SK-N-SH (cell line): ENCODE measurements around the gene ERC2. TPM values are rescaled to one million over a fixed set of nuclear protein-coding genes. Genes with fewer than 3 reads are reported as not detected.

Experiments used
- CTCF ChIA-PET: fragments of 300-600, 350-600 bp; formaldehyde crosslinking; extraction: SDS; loops from one replicate; lab custom pipeline; 2021; lab: Yijun Ruan, JAX
- POLR2A ChIA-PET: fragments of 350-600 bp; sonication (Branson Sonifier 250); formaldehyde crosslinking; extraction: SDS; loops from one replicate; lab custom pipeline; 2020; ENCODE audit warnings: antibody characterized with exemption, inconsistent platforms; lab: Yijun Ruan, JAX
- DNase-seq: peaks from one replicate; pipeline ENCODE4 v3.0.0; 2012
- H2AFZ ChIP-seq: fragments of 200-600 bp; sonication (generic); 2 replicates; pipeline ENCODE4 v1.8.1; 2016; ENCODE audit warnings: antibody characterized with exemption, mild to moderate bottlenecking, low read depth
- H3F3A ChIP-seq: fragments of 200-600 bp; sonication (generic); replicated peaks from 2 replicates; pipeline ENCODE3; 2016; ENCODE audit warnings: antibody characterized with exemption, mild to moderate bottlenecking; ENCODE audit not compliant: insufficient read depth
- H3K27ac ChIP-seq, 2 experiments: fragments of 200-500 bp in 1 of 2; fragments of 200-600 bp in 1 of 2; sonication (Bioruptor generic) in 1 of 2; sonication (generic), shearing (Covaris generic) in 1 of 2; 2 replicates each; pipeline versions ENCODE4 v1.5.1 to v1.6.1; 2014 to 2016; ENCODE audit warnings: low read depth in 2 of 2, inconsistent platforms in 1 of 2, low read length in 1 of 2, mild to moderate bottlenecking in 1 of 2, mixed read lengths in 1 of 2
- H3K27me3 ChIP-seq: fragments of 200-600 bp; sonication (generic), shearing (Covaris generic); 2 replicates; pipeline ENCODE4 v1.6.1; 2016; ENCODE audit warnings: mixed run types; ENCODE audit not compliant: insufficient read depth
- H3K36me3 ChIP-seq, 2 experiments: fragments of 200-500 bp in 1 of 2; fragments of 200-600 bp in 1 of 2; sonication (Bioruptor generic) in 1 of 2; sonication (generic) in 1 of 2; replicated peaks in 1 of 2; 2 replicates each; pipeline versions ENCODE3 to v1.5.1; 2014 to 2016; ENCODE audit warnings: low read length in 1 of 2, mild to moderate bottlenecking in 1 of 2; ENCODE audit not compliant: insufficient read depth in 2 of 2, control insufficient read depth in 1 of 2
- H3K4me1 ChIP-seq, 2 experiments: fragments of 200-500 bp in 1 of 2; fragments of 200-600 bp in 1 of 2; sonication (Bioruptor generic) in 1 of 2; sonication (generic), shearing (Covaris generic) in 1 of 2; 2 replicates each; pipeline versions ENCODE4 v1.5.1 to v1.6.1; 2014 to 2016; ENCODE audit warnings: low read depth in 1 of 2, low read length in 1 of 2, mixed run types in 1 of 2; ENCODE audit not compliant: insufficient read depth in 2 of 2, control insufficient read depth in 1 of 2
- H3K4me2 ChIP-seq: fragments of 200-600 bp; sonication (generic), shearing (Covaris generic); 2 replicates; pipeline ENCODE4 v1.6.1; 2017; ENCODE audit warnings: mixed run types
- H3K4me3 ChIP-seq, 2 experiments: fragments of 200-500 bp in 1 of 2; fragments of 200-600 bp in 1 of 2; sonication (Bioruptor generic) in 1 of 2; sonication (generic), shearing (Covaris generic) in 1 of 2; 2 replicates each; pipeline versions ENCODE4 v1.5.1 to v1.8.1; 2014 to 2016; ENCODE audit warnings: low read depth in 2 of 2, inconsistent platforms in 1 of 2, low read length in 1 of 2, mild to moderate bottlenecking in 1 of 2, mixed read lengths in 1 of 2, moderate library complexity in 1 of 2
- H3K79me2 ChIP-seq: fragments of 200-600 bp; sonication (generic); 2 replicates; pipeline ENCODE4 v1.8.1; 2017; ENCODE audit warnings: mild to moderate bottlenecking; ENCODE audit not compliant: insufficient read depth
- H3K9ac ChIP-seq: fragments of 200-600 bp; sonication (generic); 2 replicates; pipeline ENCODE4 v1.6.1; 2017; ENCODE audit warnings: mixed run types
- H3K9me2 ChIP-seq: fragments of 200-600 bp; sonication (generic); 2 replicates; pipeline ENCODE4 v1.6.1; 2017; ENCODE audit warnings: mixed run types
- H3K9me3 ChIP-seq: fragments of 200-600 bp; sonication (generic); 2 replicates; pipeline ENCODE4 v1.6.1; 2017; ENCODE audit warnings: mixed run types, mild to moderate bottlenecking, moderate library complexity
- H4K20me1 ChIP-seq: fragments of 200-600 bp; sonication (generic); 2 replicates; pipeline ENCODE4 v1.6.1; 2017; ENCODE audit warnings: mild to moderate bottlenecking, mixed run types; ENCODE audit not compliant: insufficient read depth
- ELF1 ChIP-seq: IDR thresholded peaks from 2 replicates; pipeline ENCODE4 v1.4.0; 2012
- EZH2phosphoT487 ChIP-seq: fragments of 200-600 bp; sonication (generic); IDR thresholded peaks from 2 replicates; pipeline ENCODE4 v1.6.1; 2017; ENCODE audit warnings: low read depth, mixed run types, mild to moderate bottlenecking, antibody characterized with exemption, moderate library complexity, borderline replicate concordance
- FOXJ3 ChIP-seq: sonication (generic); formaldehyde crosslinking; IDR thresholded peaks from 2 replicates; pipeline ENCODE4 v1.5.1; 2020; ENCODE audit warnings: mild to moderate bottlenecking, missing genetic modification reagents
- FOXM1 ChIP-seq: IDR thresholded peaks from 2 replicates; pipeline ENCODE4 v1.4.0; 2012; ENCODE audit warnings: low read depth, mild to moderate bottlenecking
- JUND ChIP-seq: IDR thresholded peaks from 2 replicates; pipeline ENCODE4 v1.4.0; 2012
- MEF2A ChIP-seq: IDR thresholded peaks from 2 replicates; pipeline ENCODE4 v1.4.0; 2012; ENCODE audit warnings: low read depth, borderline replicate concordance
- MXI1 ChIP-seq: IDR thresholded peaks from 2 replicates; pipeline ENCODE4 v1.6.1; 2012; ENCODE audit warnings: mild to moderate bottlenecking, low read depth, low read length, improper control_type of control experiment
- NFIC ChIP-seq: IDR thresholded peaks from 2 replicates; pipeline ENCODE4 v1.4.0; 2012; ENCODE audit warnings: borderline replicate concordance
- RCOR1 ChIP-seq: fragments of 150-350 bp; IDR thresholded peaks from 2 replicates; pipeline ENCODE4 v1.6.1; 2017; ENCODE audit warnings: antibody characterized with exemption, low read length
- TAF1 ChIP-seq: IDR thresholded peaks from 2 replicates; pipeline ENCODE4 v1.6.1; 2012; ENCODE audit warnings: low read depth, mild to moderate bottlenecking, low read length, moderate library complexity, borderline replicate concordance
- YY1 ChIP-seq: IDR thresholded peaks from 2 replicates; pipeline ENCODE4 v1.4.0; 2012; ENCODE audit warnings: low read depth, mild to moderate bottlenecking
- WGBS: methylation state at CpG from one replicate; pipeline ENCODE4 v1.1.6; 2017; ENCODE audit warnings: low lambda C conversion rate; 5-methylcytosine and 5-hydroxymethylcytosine counted together
- polyA plus RNA-seq, 3 experiments: library from polyadenylated mRNA; depleted of rRNA; stranded (reverse); fragments of >200 nt; gene quantifications; 2 replicates each; pipeline ENCODE4 v1.2.3, GENCODE V29; 2012
- TF ChIP-seq, protein P1 (sequence below): fragments of 150-350 bp; IDR thresholded peaks from 2 replicates; pipeline ENCODE4 v1.6.1; 2016; ENCODE audit warnings: mild to moderate bottlenecking, low read depth, low read length
- TF ChIP-seq, protein P2 (sequence below): IDR thresholded peaks from 2 replicates; pipeline ENCODE4 v1.4.0; 2012; ENCODE audit warnings: low read depth, borderline replicate concordance
- TF ChIP-seq, protein P3 (sequence below): IDR thresholded peaks from 2 replicates; pipeline ENCODE4 v1.6.1; 2012; ENCODE audit warnings: mild to moderate bottlenecking, low read depth, low read length, moderate library complexity

ERC2 gene
- polyA plus RNA-seq, 1 of the 3 experiments (the other 2 are of a cell fraction): 1.6 TPM

DNA sequence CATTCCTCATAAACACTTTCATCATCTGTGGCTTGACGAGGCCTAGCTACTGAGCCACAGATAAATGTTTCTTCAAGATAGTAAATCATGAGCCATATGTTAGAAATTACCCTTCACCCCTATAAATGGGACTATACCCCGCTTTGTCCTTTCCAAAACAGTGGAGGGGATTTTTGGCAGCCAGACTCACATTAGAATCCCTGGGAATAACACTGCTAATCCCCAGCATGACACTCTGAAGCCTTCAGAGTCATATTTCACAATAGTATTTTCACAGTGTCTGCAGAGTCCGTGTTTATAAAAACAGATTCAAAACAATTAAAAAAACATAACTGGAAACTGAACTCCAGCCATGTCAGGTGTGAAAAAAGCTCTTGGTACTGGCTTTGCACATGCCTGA is 271.6 kb downstream of the ERC2 start:
- no peaks in the 10 kb centered on the region for H3K9me2 ChIP-seq
- no peaks in the 10 kb centered on the region for H4K20me1 ChIP-seq
- WGBS: 55% methylated on average over 3 of the region's 3 CpGs
- H3K36me3 ChIP-seq: no peaks in the 10 kb centered on the region
- ChIA-PET CTCF (no interaction called here), POLR2A (no interaction called here)
- no peaks in the 10 kb centered on the region for H3K4me1 ChIP-seq
- H3K27me3 ChIP-seq: no peaks in the 10 kb centered on the region
- H3F3A ChIP-seq: no peaks in the 10 kb centered on the region
- H3K4me2 ChIP-seq: no peak overlapping the region
- no peaks in the 10 kb centered on the region for H3K9me3 ChIP-seq
- no peak overlapping the region for H2AFZ ChIP-seq
- TF ChIP-seq, protein P1, sequence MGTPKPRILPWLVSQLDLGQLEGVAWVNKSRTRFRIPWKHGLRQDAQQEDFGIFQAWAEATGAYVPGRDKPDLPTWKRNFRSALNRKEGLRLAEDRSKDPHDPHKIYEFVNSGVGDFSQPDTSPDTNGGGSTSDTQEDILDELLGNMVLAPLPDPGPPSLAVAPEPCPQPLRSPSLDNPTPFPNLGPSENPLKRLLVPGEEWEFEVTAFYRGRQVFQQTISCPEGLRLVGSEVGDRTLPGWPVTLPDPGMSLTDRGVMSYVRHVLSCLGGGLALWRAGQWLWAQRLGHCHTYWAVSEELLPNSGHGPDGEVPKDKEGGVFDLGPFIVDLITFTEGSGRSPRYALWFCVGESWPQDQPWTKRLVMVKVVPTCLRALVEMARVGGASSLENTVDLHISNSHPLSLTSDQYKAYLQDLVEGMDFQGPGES: no peak
- TF ChIP-seq RCOR1 (no peak), YY1 (no peak), JUND (no peak), MEF2A (no peak), FOXJ3 (CRISPR knock-in tag) (no peak), MXI1 (no peak), EZH2phosphoT487 (no peak), NFIC (no peak), FOXM1 (no peak), ELF1 (no peak), TAF1 (no peak)
- TF ChIP-seq, protein P2, sequence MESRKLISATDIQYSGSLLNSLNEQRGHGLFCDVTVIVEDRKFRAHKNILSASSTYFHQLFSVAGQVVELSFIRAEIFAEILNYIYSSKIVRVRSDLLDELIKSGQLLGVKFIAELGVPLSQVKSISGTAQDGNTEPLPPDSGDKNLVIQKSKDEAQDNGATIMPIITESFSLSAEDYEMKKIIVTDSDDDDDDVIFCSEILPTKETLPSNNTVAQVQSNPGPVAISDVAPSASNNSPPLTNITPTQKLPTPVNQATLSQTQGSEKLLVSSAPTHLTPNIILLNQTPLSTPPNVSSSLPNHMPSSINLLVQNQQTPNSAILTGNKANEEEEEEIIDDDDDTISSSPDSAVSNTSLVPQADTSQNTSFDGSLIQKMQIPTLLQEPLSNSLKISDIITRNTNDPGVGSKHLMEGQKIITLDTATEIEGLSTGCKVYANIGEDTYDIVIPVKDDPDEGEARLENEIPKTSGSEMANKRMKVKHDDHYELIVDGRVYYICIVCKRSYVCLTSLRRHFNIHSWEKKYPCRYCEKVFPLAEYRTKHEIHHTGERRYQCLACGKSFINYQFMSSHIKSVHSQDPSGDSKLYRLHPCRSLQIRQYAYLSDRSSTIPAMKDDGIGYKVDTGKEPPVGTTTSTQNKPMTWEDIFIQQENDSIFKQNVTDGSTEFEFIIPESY: no peak
- TF ChIP-seq, protein P3, sequence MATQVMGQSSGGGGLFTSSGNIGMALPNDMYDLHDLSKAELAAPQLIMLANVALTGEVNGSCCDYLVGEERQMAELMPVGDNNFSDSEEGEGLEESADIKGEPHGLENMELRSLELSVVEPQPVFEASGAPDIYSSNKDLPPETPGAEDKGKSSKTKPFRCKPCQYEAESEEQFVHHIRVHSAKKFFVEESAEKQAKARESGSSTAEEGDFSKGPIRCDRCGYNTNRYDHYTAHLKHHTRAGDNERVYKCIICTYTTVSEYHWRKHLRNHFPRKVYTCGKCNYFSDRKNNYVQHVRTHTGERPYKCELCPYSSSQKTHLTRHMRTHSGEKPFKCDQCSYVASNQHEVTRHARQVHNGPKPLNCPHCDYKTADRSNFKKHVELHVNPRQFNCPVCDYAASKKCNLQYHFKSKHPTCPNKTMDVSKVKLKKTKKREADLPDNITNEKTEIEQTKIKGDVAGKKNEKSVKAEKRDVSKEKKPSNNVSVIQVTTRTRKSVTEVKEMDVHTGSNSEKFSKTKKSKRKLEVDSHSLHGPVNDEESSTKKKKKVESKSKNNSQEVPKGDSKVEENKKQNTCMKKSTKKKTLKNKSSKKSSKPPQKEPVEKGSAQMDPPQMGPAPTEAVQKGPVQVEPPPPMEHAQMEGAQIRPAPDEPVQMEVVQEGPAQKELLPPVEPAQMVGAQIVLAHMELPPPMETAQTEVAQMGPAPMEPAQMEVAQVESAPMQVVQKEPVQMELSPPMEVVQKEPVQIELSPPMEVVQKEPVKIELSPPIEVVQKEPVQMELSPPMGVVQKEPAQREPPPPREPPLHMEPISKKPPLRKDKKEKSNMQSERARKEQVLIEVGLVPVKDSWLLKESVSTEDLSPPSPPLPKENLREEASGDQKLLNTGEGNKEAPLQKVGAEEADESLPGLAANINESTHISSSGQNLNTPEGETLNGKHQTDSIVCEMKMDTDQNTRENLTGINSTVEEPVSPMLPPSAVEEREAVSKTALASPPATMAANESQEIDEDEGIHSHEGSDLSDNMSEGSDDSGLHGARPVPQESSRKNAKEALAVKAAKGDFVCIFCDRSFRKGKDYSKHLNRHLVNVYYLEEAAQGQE: no peak
- DNase-seq: no peak
- H3K79me2 ChIP-seq: no peaks in the 10 kb centered on the region
- no peak overlapping the region for H3K9ac ChIP-seq
- no peak overlapping the region for H3K27ac ChIP-seq
- no peak overlapping the region for H3K4me3 ChIP-seq
